CD14-positive monocyte (primary cell): ENCODE data around the gene RNFT2. TPM values are rescaled to one million over a fixed set of nuclear protein-coding genes. Genes with fewer than 3 reads are reported as not detected.
A peak's percentile ranks its signal among the peaks of the same experiment; 100 is the strongest.

ENCODE experiments used
- DNase-seq, 3 donors: peaks; one replicate each; pipeline ENCODE4 v3.0.0-alpha.2; 2011 to 2022
- H2AFZ ChIP-seq: 2 replicates; pipeline ENCODE4 v1.6.0; 2012; ENCODE audit warnings: mild to moderate bottlenecking, low read depth, low read length, inconsistent platforms; ENCODE audit not compliant: insufficient read depth, poor library complexity, severe bottlenecking
- H3K27ac ChIP-seq, 2 donors: 1 replicate in 1 of 2; 2 replicates in 1 of 2; pipeline ENCODE4 v1.5.1; 2012 to 2013; ENCODE audit warnings: low read length in 2 of 2, control low read depth in 1 of 2, inconsistent platforms in 1 of 2, low read depth in 1 of 2, mild to moderate bottlenecking in 1 of 2
- H3K27me3 ChIP-seq, 2 donors: one replicate each; pipeline versions ENCODE4 v1.6.0 to v1.6.1; 2011 to 2013; ENCODE audit warnings: low read length in 2 of 2; ENCODE audit not compliant: control insufficient read depth in 2 of 2, insufficient read depth in 2 of 2
- H3K36me3 ChIP-seq, 2 donors: replicated peaks in 1 of 2; 1 replicate in 1 of 2; 2 replicates in 1 of 2; pipeline versions ENCODE4 v1.5.1 to v1.6.1; 2012 to 2013; ENCODE audit warnings: low read length in 2 of 2, control low read depth in 1 of 2, inconsistent platforms in 1 of 2, mild to moderate bottlenecking in 1 of 2; ENCODE audit not compliant: insufficient read depth in 2 of 2, control insufficient read depth in 1 of 2
- H3K4me1 ChIP-seq, 2 donors: 1 replicate in 1 of 2; 2 replicates in 1 of 2; pipeline versions ENCODE4 v1.5.1 to v1.6.1; 2012 to 2013; ENCODE audit warnings: low read length in 2 of 2, control low read depth in 1 of 2, inconsistent platforms in 1 of 2, mild to moderate bottlenecking in 1 of 2, moderate library complexity in 1 of 2; ENCODE audit not compliant: insufficient read depth in 2 of 2, control insufficient read depth in 1 of 2
- H3K4me2 ChIP-seq: replicated peaks from 2 replicates; pipeline ENCODE3; 2012; ENCODE audit warnings: low read length, moderate library complexity, mild to moderate bottlenecking; ENCODE audit not compliant: poor library complexity, severe bottlenecking; ENCODE audit errors: extremely low read depth
- H3K4me3 ChIP-seq, 3 experiments: fragments of 200-600 bp in 1 of 3; sonication (generic) in 1 of 3; replicated peaks in 1 of 3; 1 replicate in 2 of 3; 2 replicates in 1 of 3; pipeline ENCODE4 v1.5.1; 2011 to 2013; ENCODE audit warnings: low read length in 3 of 3, mild to moderate bottlenecking in 3 of 3, control low read depth in 2 of 3, low read depth in 2 of 3, inconsistent platforms in 1 of 3, moderate library complexity in 1 of 3
- H3K79me2 ChIP-seq: 2 replicates; pipeline ENCODE4 v1.6.0; 2012; ENCODE audit warnings: mild to moderate bottlenecking, control low read depth, inconsistent platforms, low read length, moderate library complexity; ENCODE audit not compliant: insufficient read depth
- H3K9ac ChIP-seq: 2 replicates; pipeline ENCODE4 v1.6.0; 2017; ENCODE audit warnings: low read length, mild to moderate bottlenecking; ENCODE audit not compliant: insufficient read depth, poor library complexity, severe bottlenecking
- H3K9me3 ChIP-seq, 2 donors: replicated peaks in 1 of 2; 1 replicate in 1 of 2; 2 replicates in 1 of 2; pipeline versions ENCODE4 v1.5.1 to v1.6.1; 2012 to 2013; ENCODE audit warnings: low read length in 2 of 2, control low read depth in 1 of 2; ENCODE audit not compliant: control insufficient read depth in 1 of 2, insufficient read depth in 1 of 2
- H4K20me1 ChIP-seq: 2 replicates; pipeline ENCODE4 v1.6.0; 2012; ENCODE audit warnings: mild to moderate bottlenecking, low read length, control low read depth, moderate library complexity; ENCODE audit not compliant: insufficient read depth
- H3K27ac Mint-ChIP-seq, 7 donors: one replicate each; pipeline ENCODE4 v1.8.0; 2020; ENCODE audit warnings: mild to moderate bottlenecking in 7 of 7, mixed read lengths in 7 of 7, moderate library complexity in 6 of 7, inconsistent platforms in 2 of 7
- H3K27me3 Mint-ChIP-seq, 3 donors: one replicate each; pipeline ENCODE4 v1.8.0; 2021 to 2022; ENCODE audit warnings: low read depth in 3 of 3, mild to moderate bottlenecking in 3 of 3, mixed read lengths in 3 of 3, moderate library complexity in 3 of 3, inconsistent platforms in 1 of 3
- H3K36me3 Mint-ChIP-seq, 2 donors: one replicate each; pipeline ENCODE4 v1.8.0; 2020; ENCODE audit warnings: mixed read lengths in 2 of 2, inconsistent platforms in 1 of 2, mild to moderate bottlenecking in 1 of 2
- H3K4me1 Mint-ChIP-seq: one replicate; pipeline ENCODE4 v1.8.0; 2020; ENCODE audit warnings: mild to moderate bottlenecking, mixed read lengths
- H3K4me3 Mint-ChIP-seq, 2 donors: one replicate each; pipeline ENCODE4 v1.8.0; 2020; ENCODE audit warnings: mild to moderate bottlenecking in 2 of 2, mixed read lengths in 2 of 2, moderate library complexity in 1 of 2
- H3K9me3 Mint-ChIP-seq, 7 donors: one replicate each; pipeline ENCODE4 v1.8.0; 2020 to 2022; ENCODE audit warnings: mixed read lengths in 7 of 7, mild to moderate bottlenecking in 6 of 7, moderate library complexity in 6 of 7, inconsistent platforms in 2 of 7
- CTCF ChIP-seq: fragments of 200-600 bp; IDR thresholded peaks from one replicate; pipeline ENCODE4 v1.8.0; 2022; ENCODE audit warnings: antibody characterized with exemption, mild to moderate bottlenecking
- whole genome bisulfite sequencing: methylation state at CpG from one replicate; pipeline ENCODE4 v1.1.5; 2013; ENCODE audit warnings: missing lambda C conversion rate; ENCODE audit not compliant: insufficient coverage; 5-methylcytosine and 5-hydroxymethylcytosine counted together
- intact Hi-C, 2 donors: fragments of 100-400 bp; cut with micrococcal nuclease; formaldehyde crosslinking; loops; one replicate each; pipeline versions ENCODE4 v1.15.0 to v1.15.1; 2023
- polyA plus RNA-seq, 3 donors: library from polyadenylated mRNA; depleted of rRNA in 1 of 3; unstranded in 2 of 3; stranded (reverse) in 1 of 3; fragments of 300-500 nt in 2 of 3; fragments of >200 nt in 1 of 3; fragmentation: Illumina TruSeq in 2 of 3; gene quantifications; 1 replicate in 2 of 3; 2 replicates in 1 of 3; pipeline ENCODE4 v1.2.3, GENCODE V29; 2012 to 2021

RNFT2 gene
- polyA plus RNA-seq, 3 donors: 0.05 TPM; not detected in 2

- H3K9ac ChIP-seq: no peak overlapping the region
- H3K9me3 Mint-ChIP-seq: peaks cover 0 to 28% (median 9%) of the 10 kb centered on the region in 7 donors
- no peaks in the 10 kb centered on the region for H3K36me3 ChIP-seq
- no peak for TF ChIP-seq CTCF
- H3K36me3 Mint-ChIP-seq: peaks cover 0 to 7% of the 10 kb centered on the region in 2 donors
- H3K4me1 Mint-ChIP-seq: peaks cover 21% of the 10 kb centered on the region
- no peak overlapping the region for H2AFZ ChIP-seq
- no peaks in the 10 kb centered on the region for H4K20me1 ChIP-seq
- peaks cover 64 to 81% of the 10 kb centered on the region in 2 donors for H3K27me3 ChIP-seq
- peak overlapping the region; percentile 17 to 90 for H3K4me3 Mint-ChIP-seq
- H3K9me3 ChIP-seq: peaks cover 3 to 31% of the 10 kb centered on the region in 2 donors
- WGBS: under 1% methylated on average over 64 of the region's 65 CpGs
- H3K4me1 ChIP-seq: peaks cover 0 to 41% of the 10 kb centered on the region in 2 donors
- peaks cover 75 to 86% (median 81%) of the 10 kb centered on the region in 3 donors for H3K27me3 Mint-ChIP-seq
- peak overlapping the region; percentile 39 for H3K4me2 ChIP-seq
- H3K27ac ChIP-seq: no peak overlapping the region
- no peak overlapping the region for H3K27ac Mint-ChIP-seq
- intact Hi-C loops: no loop called here
- no peak for DNase-seq
- H3K79me2 ChIP-seq: no peaks in the 10 kb centered on the region
- peak overlapping the region in 1 of 3 experiments; percentile 14 for H3K4me3 ChIP-seq
Observed at GRCh38 chr12:116880817-116881324, 142.8 kb downstream of the RNFT2 start.

- Histone ChIP-seq H2AFZ (no peak within 1 kb of the TSS), H3K9ac (no peak within 1 kb of the TSS), H3K9me3 (peaks cover 3 to 31% of the 10 kb centered on the region in 2 donors), H3K36me3 (no peaks in the 10 kb centered on the region), H3K27me3 (peaks cover 60 to 75% of the 10 kb centered on the region in 2 donors), H3K4me3 (peak within 1 kb of the TSS in 1 of 3 experiments; percentile 14), H4K20me1 (no peaks in the 10 kb centered on the region), H3K27ac (no peak within 1 kb of the TSS), H3K4me2 (peak within 1 kb of the TSS; percentile 39), H3K79me2 (no peaks in the 10 kb centered on the region), H3K4me1 (peaks cover 0 to 45% of the 10 kb centered on the region in 2 donors)
- H3K9me3 Mint-ChIP-seq: peaks cover 0 to 27% (median 9%) of the 10 kb centered on the region in 7 donors
- no peak for TF ChIP-seq CTCF
- H3K4me3 Mint-ChIP-seq: peak within 1 kb of the TSS; percentile 17 to 90
- DNase-seq: no peak
- no peak within 1 kb of the TSS for H3K27ac Mint-ChIP-seq
- intact Hi-C loops: no loop called here
- WGBS: 2% methylated on average over 26 of the region's 49 CpGs
- H3K36me3 Mint-ChIP-seq: peaks cover 0 to 7% of the 10 kb centered on the region in 2 donors
- H3K4me1 Mint-ChIP-seq: peaks cover 21% of the 10 kb centered on the region
- H3K27me3 Mint-ChIP-seq: peaks cover 70 to 81% (median 76%) of the 10 kb centered on the region in 3 donors
Observed at GRCh38 chr12:116881325-116881876, 143.3 kb downstream of the RNFT2 start, which contains the start of gene HRK. HRK (minus strand) TSS chr12:116881441; CDS start chr12:116881307, 134 bp downstream.
